Measurements from ENCODE around the gene MARVELD2.
"Not testable (repeated sequence)": the region's sequence is repeated elsewhere in the genome, so short reads cannot be mapped to it uniquely, and the experiment has no call there.

The MARVELD2 gene

GRCh38 chr5:69450116-69450515 lies 35.2 kb downstream of the MARVELD2 start:
- no peak for DNase-seq

GRCh38 chr5:69450527-69450926 lies 35.6 kb downstream of the MARVELD2 start:
- not testable (repeated sequence) for DNase-seq

GRCh38 chr5:69451941-69452647 lies 37.2 kb downstream of the MARVELD2 start:
- no peak for DNase-seq

- not testable (repeated sequence) for DNase-seq
These were observed 38.6 kb downstream of the MARVELD2 start for GRCh38 chr5:69453487-69453886.

GRCh38 chr5:69454460-69455249 lies 39.7 kb downstream of the MARVELD2 start:
- DNase-seq: no peak

- not testable (repeated sequence) for DNase-seq
These were observed 40.6 kb downstream of the MARVELD2 start for GRCh38 chr5:69455428-69455988.

- no peak for DNase-seq
These were observed 47.3 kb downstream of the MARVELD2 start for GRCh38 chr5:69462170-69462569.

GRCh38 chr5:69466375-69466774 lies 51.5 kb downstream of the MARVELD2 start:
- DNase-seq: not testable (repeated sequence)

- no peak for DNase-seq
These were observed 52.7 kb downstream of the MARVELD2 start for GRCh38 chr5:69467442-69468225.

- DNase-seq: no peak
These were observed 53.7 kb downstream of the MARVELD2 start for GRCh38 chr5:69468631-69469030.

GRCh38 chr5:69471516-69471915 lies 56.6 kb downstream of the MARVELD2 start:
- DNase-seq: not testable (repeated sequence)

- DNase-seq: not testable (repeated sequence)
These were observed 57.7 kb downstream of the MARVELD2 start for GRCh38 chr5:69472535-69473143.

- no peak for DNase-seq
These were observed 62.3 kb downstream of the MARVELD2 start for GRCh38 chr5:69477170-69477569.

- DNase-seq: not testable (repeated sequence)
These were observed 63.4 kb downstream of the MARVELD2 start for GRCh38 chr5:69478296-69478695.

GRCh38 chr5:69484891-69485290 lies 70.0 kb downstream of the MARVELD2 start:
- DNase-seq: no peak

- no peak for DNase-seq
These were observed 70.6 kb downstream of the MARVELD2 start for GRCh38 chr5:69485471-69485870.

GRCh38 chr5:69489246-69489645 lies 74.3 kb downstream of the MARVELD2 start:
- DNase-seq: no peak

GRCh38 chr5:69491027-69491426 lies 76.1 kb downstream of the MARVELD2 start:
- no peak for DNase-seq

GRCh38 chr5:69491838-69492390 lies 77.0 kb downstream of the MARVELD2 start:
- no peak for DNase-seq

GRCh38 chr5:69492391-69492922 lies 77.5 kb downstream of the MARVELD2 start, which contains the start of gene OCLN:
TSS of gene OCLN (plus strand) at chr5:69492790. CDS start at chr5:69504245, 11,455 bp downstream.
- no peak for DNase-seq

GRCh38 chr5:69492923-69493395 lies 78.0 kb downstream of the MARVELD2 start:
- no peak for DNase-seq
